Fibroblast of mammary gland (primary cell): ENCODE data around the gene SNX9.

Experiments
- DNase-seq: peaks from one replicate; pipeline ENCODE4 v3.0.0-alpha.2; 2010; ENCODE audit warnings: low read depth
- H3K4me3 ChIP-seq: 2 replicates; pipeline ENCODE4 v1.5.1; 2011; ENCODE audit warnings: low read depth, mild to moderate bottlenecking, low read length, moderate library complexity; ENCODE audit not compliant: control insufficient read depth
- CTCF ChIP-seq: conservative IDR thresholded peaks from 2 replicates; pipeline ENCODE4 v1.5.1; 2011; ENCODE audit warnings: low read depth, low read length, inconsistent platforms; ENCODE audit not compliant: control insufficient read depth, insufficient read depth

The SNX9 gene

GRCh38 chr6:157831424-157832249 lies 8.6 kb downstream of the SNX9 start:
- DNase-seq: peak; percentile 33
- no peak for TF ChIP-seq CTCF

DNA sequence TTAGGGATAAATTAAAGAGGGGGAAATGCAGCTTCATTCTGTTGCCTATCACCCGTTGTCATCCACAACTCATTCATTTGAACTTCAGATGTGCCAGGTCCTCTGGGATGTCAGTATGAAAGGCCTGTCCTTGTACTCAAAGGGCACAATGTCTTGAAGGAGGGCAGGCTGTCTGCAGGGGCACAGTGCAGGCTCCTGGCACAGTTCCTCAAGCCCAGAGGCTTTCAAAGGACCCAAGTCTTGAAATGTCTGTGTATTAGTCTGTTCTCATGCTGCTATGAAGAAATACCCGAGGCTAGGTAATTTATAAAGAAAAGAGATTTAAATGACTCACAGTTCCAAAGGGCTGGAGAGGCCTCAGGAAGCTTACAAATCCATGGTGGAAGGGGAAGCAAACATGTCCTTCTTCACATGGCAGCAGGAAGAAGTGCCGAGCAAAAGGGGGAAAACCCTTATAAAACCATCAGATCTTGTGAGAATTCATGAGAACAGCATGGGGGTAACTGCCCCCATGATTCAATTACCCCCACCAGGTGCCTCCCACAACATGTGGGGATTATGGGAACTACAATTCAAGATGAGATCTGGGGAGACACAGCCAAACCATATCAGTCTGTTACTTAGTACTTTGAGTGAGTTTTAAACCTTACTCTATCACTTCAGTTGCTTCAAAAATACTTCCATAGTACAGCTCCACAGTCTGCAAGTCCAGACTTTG lies 9.4 kb downstream of the SNX9 start:
- no peak overlapping the region for H3K4me3 ChIP-seq
- TF ChIP-seq CTCF: no peak
- peak; percentile 65 for DNase-seq

More at GRCh38 chr6:157831424-157832249, 8.6 kb downstream of the SNX9 start:
- no peak overlapping the region for H3K4me3 ChIP-seq

GRCh38 chr6:157834549-157834948 lies 11.5 kb downstream of the SNX9 start:
- DNase-seq: no peak
- no peak overlapping the region for H3K4me3 ChIP-seq
- no peak for TF ChIP-seq CTCF

DNA sequence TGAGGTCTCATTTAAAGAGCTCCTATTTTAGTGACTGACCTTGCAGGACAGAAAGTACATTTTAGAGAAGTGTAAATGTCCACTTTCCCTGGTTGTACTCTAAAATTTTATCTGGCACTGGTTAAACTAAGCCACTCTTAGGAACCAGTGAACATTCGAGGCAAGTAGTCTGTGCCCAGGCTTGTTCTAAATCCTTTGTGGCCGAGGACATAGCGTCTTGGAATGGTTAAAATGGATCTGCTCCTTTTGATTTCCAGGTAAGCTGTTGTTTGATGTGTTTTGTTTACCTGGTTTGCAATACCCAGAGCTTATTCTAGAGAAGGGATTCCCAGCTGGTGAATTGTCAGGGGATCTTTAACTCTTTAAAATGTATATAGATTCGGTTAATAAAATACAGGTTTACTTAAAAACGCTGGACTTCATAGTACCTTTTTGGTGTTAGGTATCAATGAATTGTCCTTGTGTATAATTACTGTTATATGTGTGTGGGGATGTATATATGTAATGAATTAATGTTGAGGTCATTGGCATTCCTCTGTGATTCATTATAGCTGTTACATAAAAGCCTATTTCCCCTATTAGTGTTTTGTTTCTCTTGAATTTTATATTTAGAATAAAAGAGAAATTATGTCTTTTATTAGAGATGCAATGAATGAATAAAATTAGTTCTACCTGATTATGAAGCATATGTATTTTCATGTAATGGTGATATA lies 15.8 kb downstream of the SNX9 start:
- no peak for TF ChIP-seq CTCF
- DNase-seq: no peak
- no peak overlapping the region for H3K4me3 ChIP-seq

DNA sequence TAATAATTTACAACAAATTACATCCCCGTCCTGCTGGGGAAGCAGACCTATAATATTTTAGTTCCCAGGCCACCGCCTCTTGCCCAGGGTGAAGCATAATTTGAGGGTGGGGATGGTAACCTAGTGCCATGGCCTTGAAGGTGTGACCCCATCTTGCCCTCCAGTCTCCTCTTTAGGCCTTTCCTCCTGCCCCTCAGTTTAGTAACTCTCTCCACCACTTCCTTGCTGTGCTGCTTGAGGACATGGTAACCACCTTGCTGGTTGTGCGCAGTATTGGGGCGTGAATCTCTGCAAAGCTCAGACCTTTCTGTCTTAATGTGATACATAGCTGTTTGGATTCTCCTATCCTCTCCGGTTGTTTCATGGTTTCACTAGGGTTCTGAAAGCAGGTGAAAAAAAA lies 16.6 kb downstream of the SNX9 start:
- H3K4me3 ChIP-seq: no peak overlapping the region
- no peak for TF ChIP-seq CTCF
- DNase-seq: no peak

DNA sequence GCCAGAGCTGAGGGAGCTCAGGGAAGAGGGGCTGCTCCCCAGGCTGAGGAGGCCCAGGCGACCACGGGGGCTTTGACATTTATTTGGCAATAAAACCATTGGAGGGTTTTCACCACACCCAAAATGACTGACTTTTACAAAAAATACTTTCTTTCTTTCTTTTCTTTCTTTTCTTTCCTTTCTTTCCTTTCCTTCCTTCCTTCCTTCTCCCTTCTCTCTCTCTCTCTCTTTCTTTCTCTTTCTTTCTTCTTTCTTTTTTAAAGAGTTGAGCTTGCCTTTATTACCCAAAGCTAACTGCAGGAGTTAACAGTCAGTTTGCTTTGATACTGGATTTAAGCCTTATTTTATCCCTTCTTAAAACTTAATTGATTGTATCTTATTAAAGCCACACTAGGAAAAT lies 17.2 kb downstream of the SNX9 start:
- DNase-seq: no peak

More for the DNA sequence above, 17.2 kb downstream of the SNX9 start:
- TF ChIP-seq CTCF: no peak
- H3K4me3 ChIP-seq: no peak overlapping the region
